B cell (primary cell): ENCODE results near the gene HMX3. TPM values are rescaled to one million over a fixed set of nuclear protein-coding genes. Genes with fewer than 3 reads are reported as not detected.

Experiments used
- ATAC-seq: fragments of 200-7000 bp; cut with Tn5 transposase; one replicate; pipeline ENCODE4 v1.10.0; 2021; ENCODE audit warnings: low read depth, mild to moderate bottlenecking, moderate number of reproducible peaks, moderate library complexity
- CTCF ChIA-PET: fragments of 350-600 bp; sonication (Branson Sonifier 250); formaldehyde crosslinking; loops from one replicate; lab custom pipeline; 2021; ENCODE audit warnings: antibody characterized with exemption, inconsistent platforms; lab: Charles Lee
- POLR2A ChIA-PET: fragments of 350-600 bp; sonication (Branson Sonifier 250); formaldehyde crosslinking; loops from one replicate; lab custom pipeline; 2021; ENCODE audit warnings: antibody characterized with exemption; lab: Charles Lee
- DNase-seq: peaks from one replicate; pipeline ENCODE4 v3.0.0; 2013
- H2AFZ ChIP-seq: 2 replicates; pipeline ENCODE4 v1.6.1; 2012; ENCODE audit warnings: mild to moderate bottlenecking, low read depth, low read length; ENCODE audit not compliant: insufficient read depth, poor library complexity, severe bottlenecking
- H3K27ac ChIP-seq, 2 donors: 1 replicate in 1 of 2; 2 replicates in 1 of 2; pipeline ENCODE4 v1.5.1; 2012 to 2013; ENCODE audit warnings: low read length in 2 of 2, mild to moderate bottlenecking in 2 of 2, moderate library complexity in 1 of 2
- H3K27me3 ChIP-seq, 4 experiments: fragments of 200-600 bp in 1 of 4; sonication (generic) in 1 of 4; replicated peaks in 1 of 4; 1 replicate in 2 of 4; 2 replicates in 2 of 4; pipeline versions ENCODE4 v1.6.1 to v1.7.0; 2013 to 2016; ENCODE audit warnings: low read length in 3 of 4, mild to moderate bottlenecking in 2 of 4, mixed read lengths in 1 of 4, moderate library complexity in 1 of 4; ENCODE audit not compliant: insufficient read depth in 4 of 4, control insufficient read depth in 3 of 4; ENCODE audit errors: control extremely low read depth in 1 of 4
- H3K36me3 ChIP-seq, 2 experiments: replicated peaks in 1 of 2; 1 replicate in 1 of 2; 2 replicates in 1 of 2; pipeline versions ENCODE4 v1.6.1 to v1.7.1; 2013; ENCODE audit warnings: low read length in 1 of 2; ENCODE audit not compliant: insufficient read depth in 2 of 2, control insufficient read depth in 1 of 2; ENCODE audit errors: control extremely low read depth in 1 of 2, extremely low read depth in 1 of 2
- H3K4me1 ChIP-seq, 2 donors: fragments of 200-600 bp in 1 of 2; sonication (generic) in 1 of 2; 1 replicate in 1 of 2; 2 replicates in 1 of 2; pipeline versions ENCODE4 v1.5.1 to v1.6.1; 2013 to 2017; ENCODE audit warnings: low read length in 2 of 2; ENCODE audit not compliant: control insufficient read depth in 2 of 2, insufficient read depth in 2 of 2
- H3K4me2 ChIP-seq: replicated peaks from 2 replicates; pipeline ENCODE3; 2012; ENCODE audit warnings: mild to moderate bottlenecking, low read depth, low read length; ENCODE audit not compliant: poor library complexity, severe bottlenecking
- H3K4me3 ChIP-seq, 5 experiments: fragments of 200-600 bp in 1 of 5; sonication (generic) in 1 of 5; 1 replicate in 3 of 5; 2 replicates in 2 of 5; pipeline versions ENCODE4 v1.5.1 to v1.7.0; 2011 to 2016; ENCODE audit warnings: low read length in 4 of 5, mild to moderate bottlenecking in 4 of 5, low read depth in 2 of 5, control low read depth in 1 of 5, moderate library complexity in 1 of 5; ENCODE audit not compliant: insufficient read depth in 1 of 5; ENCODE audit errors: control extremely low read depth in 1 of 5, extremely low read depth in 1 of 5
- H3K79me2 ChIP-seq: fragments of 200-600 bp; sonication (generic); one replicate; pipeline ENCODE4 v1.6.0; 2016; ENCODE audit warnings: low read length; ENCODE audit not compliant: control insufficient read depth, insufficient read depth
- H3K9ac ChIP-seq: fragments of 200-600 bp; sonication (generic); 2 replicates; pipeline ENCODE4 v1.6.1; 2017; ENCODE audit warnings: mild to moderate bottlenecking, low read length, moderate library complexity
- H3K9me3 ChIP-seq, 3 donors: one replicate each; pipeline versions ENCODE4 v1.6.1 to v1.7.1; 2013; ENCODE audit warnings: low read length in 2 of 3; ENCODE audit not compliant: control insufficient read depth in 2 of 3, insufficient read depth in 1 of 3; ENCODE audit errors: control extremely low read depth in 1 of 3
- H4K20me1 ChIP-seq: 2 replicates; pipeline ENCODE4 v1.6.0; 2012; ENCODE audit warnings: mild to moderate bottlenecking, low read length; ENCODE audit not compliant: insufficient read depth, control insufficient read depth, poor library complexity, severe bottlenecking
- H3K27ac Mint-ChIP-seq: one replicate; pipeline ENCODE4 v1.8.0; 2021; ENCODE audit warnings: mixed read lengths
- H3K27me3 Mint-ChIP-seq: one replicate; pipeline ENCODE4 v1.8.0; 2021; ENCODE audit warnings: mixed read lengths
- H3K4me1 Mint-ChIP-seq: one replicate; pipeline ENCODE4 v1.8.0; 2021; ENCODE audit warnings: mixed read lengths
- H3K4me3 Mint-ChIP-seq: one replicate; pipeline ENCODE4 v1.8.0; 2021; ENCODE audit warnings: mixed read lengths
- H3K9me3 Mint-ChIP-seq: one replicate; pipeline ENCODE4 v1.8.0; 2022; ENCODE audit warnings: mixed read lengths; ENCODE audit not compliant: insufficient read depth
- EZH2 ChIP-seq: IDR thresholded peaks from 2 replicates; pipeline ENCODE4 v1.6.1; 2012; ENCODE audit warnings: borderline replicate concordance, low read depth, mild to moderate bottlenecking, moderate library complexity, low read length; ENCODE audit not compliant: insufficient read depth, poor library complexity, severe bottlenecking
- WGBS: methylation state at CpG from one replicate; pipeline ENCODE4 v1.1.5; 2013; ENCODE audit warnings: missing lambda C conversion rate; ENCODE audit not compliant: insufficient coverage; 5-methylcytosine and 5-hydroxymethylcytosine counted together
- intact Hi-C: fragments of 100-400 bp; cut with micrococcal nuclease; formaldehyde crosslinking; loops from one replicate; pipeline ENCODE4 v1.10.0; 2022
- polyA plus RNA-seq: library from polyadenylated mRNA; depleted of rRNA; stranded (reverse); fragments of >200 nt; gene quantifications from 2 replicates; pipeline ENCODE4 v1.2.3, GENCODE V29; 2012
- total RNA-seq, 2 donors: library from RNA; stranded (reverse); fragments of 120-200 nt in 1 of 2; gene quantifications; 1 replicate in 1 of 2; 2 replicates in 1 of 2; pipeline versions ENCODE4 v1.2.3 to v1.2.4, GENCODE V29; 2013 to 2022
- TF ChIP-seq, protein P1 (sequence below): fragments of 200-600 bp; IDR thresholded peaks from one replicate; pipeline ENCODE4 v1.8.0; 2022; ENCODE audit warnings: antibody characterized with exemption, mild to moderate bottlenecking

HMX3 gene
- total and polyA plus RNA-seq, 2 donors (not counting 1 experiment from before 2014, with no cell fraction given) = not detected

DNA sequence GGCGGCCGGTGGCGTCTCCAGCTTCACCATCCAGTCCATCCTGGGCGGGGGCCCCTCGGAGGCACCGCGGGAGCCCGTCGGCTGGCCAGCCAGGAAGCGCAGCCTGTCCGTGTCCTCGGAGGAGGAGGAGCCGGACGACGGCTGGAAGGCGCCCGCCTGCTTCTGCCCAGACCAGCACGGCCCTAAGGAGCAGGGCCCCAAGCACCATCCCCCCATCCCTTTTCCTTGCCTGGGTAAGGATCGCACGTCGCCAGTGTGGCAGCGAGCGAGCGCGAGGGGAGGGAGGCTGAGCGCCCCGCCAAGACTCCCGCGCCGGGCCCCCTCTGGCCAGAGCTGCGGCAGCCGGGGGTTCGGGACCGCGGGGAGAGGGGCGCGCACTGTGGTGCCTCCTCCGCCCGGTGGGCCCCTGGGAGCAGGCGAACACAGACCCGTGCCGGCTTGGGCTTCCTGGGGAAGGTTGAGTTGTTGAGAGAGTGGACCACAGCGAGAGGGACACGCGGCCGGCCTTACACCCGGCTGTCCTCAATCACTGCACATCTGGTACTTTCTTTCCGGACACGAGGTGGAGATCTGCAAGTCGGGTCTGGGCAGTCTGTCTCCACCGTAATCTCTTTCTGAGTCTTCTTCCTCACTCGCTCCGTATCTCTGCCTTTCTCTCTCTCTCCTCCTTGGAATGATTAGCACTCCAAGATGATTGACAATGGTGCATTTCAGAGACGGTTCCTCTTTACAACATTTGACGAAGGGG is 12.8 kb downstream of the HMX3 start:
- H2AFZ ChIP-seq = peak overlapping the region; percentile 20
- no peaks in the 10 kb centered on the region for H3K79me2 ChIP-seq
- peak overlapping the region; percentile 78 for H3K4me2 ChIP-seq
- intact Hi-C loops = loop anchor here (1.0 kb wide), 1 partner anchor 15 kb away; no protein-coding TSS in a partner anchor
- TF ChIP-seq, protein P1, sequence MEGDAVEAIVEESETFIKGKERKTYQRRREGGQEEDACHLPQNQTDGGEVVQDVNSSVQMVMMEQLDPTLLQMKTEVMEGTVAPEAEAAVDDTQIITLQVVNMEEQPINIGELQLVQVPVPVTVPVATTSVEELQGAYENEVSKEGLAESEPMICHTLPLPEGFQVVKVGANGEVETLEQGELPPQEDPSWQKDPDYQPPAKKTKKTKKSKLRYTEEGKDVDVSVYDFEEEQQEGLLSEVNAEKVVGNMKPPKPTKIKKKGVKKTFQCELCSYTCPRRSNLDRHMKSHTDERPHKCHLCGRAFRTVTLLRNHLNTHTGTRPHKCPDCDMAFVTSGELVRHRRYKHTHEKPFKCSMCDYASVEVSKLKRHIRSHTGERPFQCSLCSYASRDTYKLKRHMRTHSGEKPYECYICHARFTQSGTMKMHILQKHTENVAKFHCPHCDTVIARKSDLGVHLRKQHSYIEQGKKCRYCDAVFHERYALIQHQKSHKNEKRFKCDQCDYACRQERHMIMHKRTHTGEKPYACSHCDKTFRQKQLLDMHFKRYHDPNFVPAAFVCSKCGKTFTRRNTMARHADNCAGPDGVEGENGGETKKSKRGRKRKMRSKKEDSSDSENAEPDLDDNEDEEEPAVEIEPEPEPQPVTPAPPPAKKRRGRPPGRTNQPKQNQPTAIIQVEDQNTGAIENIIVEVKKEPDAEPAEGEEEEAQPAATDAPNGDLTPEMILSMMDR = no peak
- TF ChIP-seq EZH2 = peak; percentile 83
- peaks cover 64 to 74% of the 10 kb centered on the region in 2 donors for H3K4me1 ChIP-seq
- peak overlapping the region; percentile 76 for H3K4me3 Mint-ChIP-seq
- peaks cover 5% of the 10 kb centered on the region for H4K20me1 ChIP-seq
- peaks cover 58% of the 10 kb centered on the region for H3K27me3 Mint-ChIP-seq
- H3K4me3 ChIP-seq = peak overlapping the region in 2 of 5 experiments; percentile 8 to 56
- peaks cover 56% of the 10 kb centered on the region for H3K4me1 Mint-ChIP-seq
- no peaks in the 10 kb centered on the region for H3K9me3 Mint-ChIP-seq
- CTCF ChIA-PET = no interaction called here
- peaks cover 3 to 79% (median 13%) of the 10 kb centered on the region in 3 donors for H3K9me3 ChIP-seq
- peak; percentile 51 for DNase-seq
- 10% methylated on average over 55 of the region's 55 CpGs for WGBS
- H3K27ac Mint-ChIP-seq = peak overlapping the region; percentile 82
- no peaks in the 10 kb centered on the region for H3K36me3 ChIP-seq
- no peak for ATAC-seq
- peak overlapping the region; percentile 32 for H3K9ac ChIP-seq
- POLR2A ChIA-PET = interaction anchor here (1.6 kb wide), 1 partner anchor 15 kb away, joined by 3 read pairs; no protein-coding TSS in a partner anchor
- peaks cover 0 to 94% (median 77%) of the 10 kb centered on the region in 4 experiments for H3K27me3 ChIP-seq
- H3K27ac ChIP-seq = no peak overlapping the region

DNA sequence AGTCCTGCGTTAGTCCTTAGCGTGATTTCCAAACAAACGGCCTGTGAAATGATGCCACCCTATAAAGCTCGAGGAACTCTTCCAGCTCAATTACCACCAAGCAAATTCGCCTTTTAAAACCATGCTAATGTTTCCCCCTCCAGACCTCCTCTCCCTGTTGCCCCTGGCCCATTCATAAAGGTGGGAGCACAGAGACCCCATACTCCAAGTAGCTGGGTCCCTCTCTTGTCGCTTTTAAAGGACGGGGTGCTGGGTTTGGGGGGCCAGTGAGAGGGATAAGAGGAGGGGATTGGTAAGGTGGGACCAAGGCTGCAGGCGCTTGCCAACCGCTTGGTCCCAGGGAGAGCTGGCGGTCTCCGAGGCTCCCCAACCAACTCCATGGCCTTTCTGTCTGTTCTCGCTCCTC is 13.4 kb downstream of the HMX3 start:
- Histone ChIP-seq H3K4me3 (peak overlapping the region in 2 of 5 experiments; percentile 43 to 56), H3K4me2 (peak overlapping the region; percentile 78), H3K79me2 (no peaks in the 10 kb centered on the region), H4K20me1 (peaks cover 5% of the 10 kb centered on the region), H3K9me3 (peaks cover 3 to 74% (median 12%) of the 10 kb centered on the region in 3 donors), H2AFZ (peak overlapping the region; percentile 74), H3K27me3 (peaks cover 0 to 88% (median 72%) of the 10 kb centered on the region in 4 experiments), H3K36me3 (no peaks in the 10 kb centered on the region), H3K9ac (peak overlapping the region; percentile 44), H3K4me1 (peaks cover 68 to 77% of the 10 kb centered on the region in 2 donors), H3K27ac (no peak overlapping the region)
- ChIA-PET CTCF (interaction anchor here (0.9 kb wide), 1 partner anchor 15 kb away, joined by 3 read pairs; no protein-coding TSS in a partner anchor), POLR2A (interaction anchor here (1.6 kb wide), 1 partner anchor 15 kb away, joined by 3 read pairs; no protein-coding TSS in a partner anchor)
- Mint-ChIP-seq H3K27ac (peak overlapping the region; percentile 82), H3K4me1 (peaks cover 62% of the 10 kb centered on the region), H3K4me3 (peak overlapping the region; percentile 76), H3K9me3 (no peaks in the 10 kb centered on the region), H3K27me3 (peaks cover 52% of the 10 kb centered on the region)
- no peak for ATAC-seq
- peak; percentile 70 for TF ChIP-seq EZH2
- TF ChIP-seq, protein P1 = no peak
- WGBS = 12% methylated on average over 10 of the region's 12 CpGs
- DNase-seq = no peak
- intact Hi-C loops = loop anchor here (1.0 kb wide), 1 partner anchor 16 kb away; no protein-coding TSS in a partner anchor
